SU-DHL-6 (cell line): ENCODE measurements around the gene SLC16A10.

Experiments
- EZH2phosphoT487 ChIP-seq: fragments of 200-600 bp; sonication (generic), shearing (Covaris generic); conservative IDR thresholded peaks from 2 replicates; pipeline ENCODE4 v1.6.1; 2018; ENCODE audit warnings: mild to moderate bottlenecking, antibody characterized with exemption, low read length, moderate library complexity, mixed read lengths
- TF ChIP-seq, protein P1 (sequence below): fragments of 200-600 bp; sonication (generic); IDR thresholded peaks from one replicate; pipeline ENCODE4 v1.5.1; 2017; ENCODE audit warnings: antibody characterized with exemption, mild to moderate bottlenecking, low read length, moderate library complexity; ENCODE audit not compliant: insufficient read depth, poor library complexity, severe bottlenecking

DNA sequence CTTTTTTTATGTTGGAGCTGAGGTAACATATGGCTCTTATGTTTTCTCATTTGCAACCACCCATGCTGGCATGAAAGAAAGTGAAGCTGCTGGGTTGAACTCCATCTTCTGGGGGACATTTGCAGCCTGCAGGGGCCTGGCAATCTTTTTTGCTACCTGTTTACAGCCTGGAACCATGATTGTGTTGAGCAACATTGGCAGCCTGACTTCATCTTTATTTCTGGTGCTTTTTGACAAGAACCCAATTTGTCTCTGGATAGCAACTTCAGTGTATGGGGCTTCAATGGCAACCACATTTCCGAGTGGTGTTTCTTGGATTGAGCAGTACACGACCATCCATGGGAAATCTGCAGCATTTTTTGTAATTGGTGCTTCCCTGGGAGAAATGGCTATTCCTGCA lies 179.0 kb downstream of the SLC16A10 start:
- TF ChIP-seq, protein P1, sequence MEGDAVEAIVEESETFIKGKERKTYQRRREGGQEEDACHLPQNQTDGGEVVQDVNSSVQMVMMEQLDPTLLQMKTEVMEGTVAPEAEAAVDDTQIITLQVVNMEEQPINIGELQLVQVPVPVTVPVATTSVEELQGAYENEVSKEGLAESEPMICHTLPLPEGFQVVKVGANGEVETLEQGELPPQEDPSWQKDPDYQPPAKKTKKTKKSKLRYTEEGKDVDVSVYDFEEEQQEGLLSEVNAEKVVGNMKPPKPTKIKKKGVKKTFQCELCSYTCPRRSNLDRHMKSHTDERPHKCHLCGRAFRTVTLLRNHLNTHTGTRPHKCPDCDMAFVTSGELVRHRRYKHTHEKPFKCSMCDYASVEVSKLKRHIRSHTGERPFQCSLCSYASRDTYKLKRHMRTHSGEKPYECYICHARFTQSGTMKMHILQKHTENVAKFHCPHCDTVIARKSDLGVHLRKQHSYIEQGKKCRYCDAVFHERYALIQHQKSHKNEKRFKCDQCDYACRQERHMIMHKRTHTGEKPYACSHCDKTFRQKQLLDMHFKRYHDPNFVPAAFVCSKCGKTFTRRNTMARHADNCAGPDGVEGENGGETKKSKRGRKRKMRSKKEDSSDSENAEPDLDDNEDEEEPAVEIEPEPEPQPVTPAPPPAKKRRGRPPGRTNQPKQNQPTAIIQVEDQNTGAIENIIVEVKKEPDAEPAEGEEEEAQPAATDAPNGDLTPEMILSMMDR, result no peak
- no peak for TF ChIP-seq EZH2phosphoT487
